Endothelial cell of umbilical vein (primary cell): Measurements from ENCODE around the gene SNPH. TPM values are rescaled to one million over a fixed set of nuclear protein-coding genes. Genes with fewer than 3 reads are reported as not detected.
A peak's percentile ranks its signal among the peaks of the same experiment; 100 is the strongest.

ENCODE experiments used
- BruUV-seq: library from RNA; stranded (reverse); fragments of 400-500 nt; replicated peaks from 2 replicates; lab custom pipeline; 2021; lab: Mats Ljungman, UMichigan
- CTCF ChIA-PET: fragments of 300-600, 350-600 bp; sonication (Branson Sonifier 250); formaldehyde crosslinking; loops from one replicate; lab custom pipeline; 2021; ENCODE audit warnings: antibody characterized with exemption, inconsistent platforms; lab: Charles Lee
- POLR2A ChIA-PET: fragments of 300-600, 350-600 bp; sonication (Branson Sonifier 250); formaldehyde crosslinking; loops from one replicate; lab custom pipeline; 2021; ENCODE audit warnings: antibody characterized with exemption, inconsistent platforms; lab: Charles Lee
- DNase-seq: peaks from one replicate; pipeline ENCODE4 v3.0.0-alpha.2; 2011; ENCODE audit warnings: low read depth, low spot score
- FAIRE-seq: peaks from 2 replicates; lab custom pipeline; 2011; peaks lifted over from hg19 to GRCh38; lab: Jason Lieb, UNC
- H2AFZ ChIP-seq: 2 replicates; pipeline ENCODE4 v1.6.0; 2012; ENCODE audit warnings: low read depth, low read length, control low read depth, inconsistent platforms
- H3K27ac ChIP-seq: 2 replicates; pipeline ENCODE4 v1.5.1; 2011; ENCODE audit warnings: low read depth, mild to moderate bottlenecking, control low read depth, low read length, moderate library complexity; ENCODE audit not compliant: insufficient read depth
- H3K27me3 ChIP-seq, 2 experiments: 2 replicates each; pipeline versions ENCODE4 v1.6.0 to v1.6.1; 2011; ENCODE audit warnings: low read length in 2 of 2, mixed read lengths in 1 of 2; ENCODE audit not compliant: control insufficient read depth in 2 of 2, insufficient read depth in 2 of 2
- H3K36me3 ChIP-seq, 2 experiments: 2 replicates in 1 of 2; 3 replicates in 1 of 2; pipeline ENCODE4 v1.5.1; 2011; ENCODE audit warnings: low read length in 2 of 2, mild to moderate bottlenecking in 1 of 2, moderate library complexity in 1 of 2; ENCODE audit not compliant: control insufficient read depth in 2 of 2, insufficient read depth in 2 of 2; ENCODE audit errors: extremely low read depth in 1 of 2
- H3K4me1 ChIP-seq: 3 replicates; pipeline ENCODE4 v1.5.1; 2011; ENCODE audit warnings: mild to moderate bottlenecking, low read length; ENCODE audit not compliant: control insufficient read depth, insufficient read depth; ENCODE audit errors: extremely low read depth
- H3K4me2 ChIP-seq: 2 replicates; pipeline ENCODE4 v1.6.1; 2011; ENCODE audit warnings: low read length, control low read depth, mixed read lengths; ENCODE audit not compliant: insufficient read depth
- H3K4me3 ChIP-seq, 3 experiments: fragments of 200-600 bp in 1 of 3; sonication (generic), shearing (Covaris generic) in 1 of 3; replicated peaks in 1 of 3; 2 replicates each; pipeline ENCODE4 v1.5.1; 2011 to 2016; ENCODE audit warnings: control low read depth in 3 of 3, low read length in 3 of 3, mild to moderate bottlenecking in 2 of 3, inconsistent platforms in 1 of 3, low read depth in 1 of 3, moderate library complexity in 1 of 3; ENCODE audit not compliant: insufficient read depth in 1 of 3
- H3K79me2 ChIP-seq: 2 replicates; pipeline ENCODE4 v1.6.0; 2012; ENCODE audit warnings: low read length, inconsistent platforms; ENCODE audit not compliant: control insufficient read depth, insufficient read depth
- H3K9ac ChIP-seq: replicated peaks from 2 replicates; pipeline ENCODE3; 2011; ENCODE audit warnings: low read length, control low read depth; ENCODE audit not compliant: insufficient read depth; ENCODE audit errors: extremely low read depth
- H3K9me1 ChIP-seq: replicated peaks from 3 replicates; pipeline ENCODE4 v1.6.0; 2011; ENCODE audit warnings: mild to moderate bottlenecking, low read length; ENCODE audit not compliant: control insufficient read depth, insufficient read depth; ENCODE audit errors: extremely low read depth
- H3K9me3 ChIP-seq: replicated peaks from 2 replicates; pipeline ENCODE4 v1.5.1; 2012; ENCODE audit warnings: low read length, inconsistent platforms; ENCODE audit not compliant: control insufficient read depth, insufficient read depth
- H4K20me1 ChIP-seq: replicated peaks from 2 replicates; pipeline ENCODE3; 2011; ENCODE audit warnings: mild to moderate bottlenecking, low read length; ENCODE audit not compliant: control insufficient read depth, insufficient read depth; ENCODE audit errors: extremely low read depth
- EZH2 ChIP-seq: IDR thresholded peaks from 2 replicates; pipeline ENCODE4 v1.6.1; 2012; ENCODE audit warnings: borderline replicate concordance, low read depth, mild to moderate bottlenecking, moderate library complexity, low read length, inconsistent platforms; ENCODE audit not compliant: severe bottlenecking
- FOS ChIP-seq: IDR thresholded peaks from 2 replicates; pipeline ENCODE4 v1.6.1; 2011; ENCODE audit warnings: mild to moderate bottlenecking, low read length, moderate library complexity, borderline replicate concordance; ENCODE audit not compliant: insufficient read depth
- GATA2 ChIP-seq: IDR thresholded peaks from 2 replicates; pipeline ENCODE4 v1.7.0; 2011; ENCODE audit warnings: low read depth, mild to moderate bottlenecking, moderate library complexity, mixed read lengths, low read length; ENCODE audit not compliant: insufficient read length, insufficient read depth
- JUN ChIP-seq: IDR thresholded peaks from 2 replicates; pipeline ENCODE4 v1.6.1; 2011; ENCODE audit warnings: borderline replicate concordance, low read depth; ENCODE audit not compliant: insufficient read length, insufficient read depth
- MYC ChIP-seq: IDR thresholded peaks from one replicate; pipeline ENCODE4 v1.6.1; 2011; ENCODE audit warnings: mild to moderate bottlenecking, low read depth, low read length
- POLR2A ChIP-seq: IDR thresholded peaks from 2 replicates; pipeline ENCODE4 v1.6.1; 2012; ENCODE audit warnings: low read depth, mild to moderate bottlenecking, control low read depth, low read length
- POLR2AphosphoS5 ChIP-seq: IDR thresholded peaks from 2 replicates; pipeline ENCODE4 v1.6.1; 2012; ENCODE audit warnings: low read depth, mild to moderate bottlenecking, control low read depth, low read length, moderate library complexity; ENCODE audit not compliant: insufficient read depth
- dilution Hi-C: fragments of 300-500 bp; cut with MboI; formaldehyde crosslinking; loops from one replicate; pipeline ENCODE4 v1.15.0; 2019; ENCODE audit warnings: low sequenced_read_pairs; ENCODE audit not compliant: extremely low pct_ligation_motif_present
- intact Hi-C: fragments of 100-400 bp; cut with micrococcal nuclease; formaldehyde crosslinking; loops from one replicate; pipeline ENCODE4 v1.10.0; 2022
- polyA plus RNA-seq, 4 experiments: library from polyadenylated mRNA; depleted of rRNA in 3 of 4; stranded (reverse) in 3 of 4; unstranded in 1 of 4; fragments of >200 nt; gene quantifications; 2 replicates each; pipeline versions ENCODE4 v1.2.1 to v1.2.3, GENCODE V29; 2011 to 2012; ENCODE audit warnings: missing spikeins in 1 of 4
- total RNA-seq: library from RNA; stranded (reverse); gene quantifications from 2 replicates; pipeline ENCODE4 v1.2.3, GENCODE V29; 2021
- TF ChIP-seq, protein P1 (sequence below), 2 donors: IDR thresholded peaks; 1 replicate in 1 of 2; 2 replicates in 1 of 2; pipeline ENCODE4 v1.5.1; 2011; ENCODE audit warnings: low read length in 2 of 2, mild to moderate bottlenecking in 2 of 2, moderate library complexity in 2 of 2, control low read depth in 1 of 2, inconsistent platforms in 1 of 2, low read depth in 1 of 2; ENCODE audit not compliant: insufficient read depth in 1 of 2; ENCODE audit errors: extremely low read depth in 1 of 2
- TF ChIP-seq, protein P2 (sequence below): IDR thresholded peaks from 2 replicates; pipeline ENCODE4 v1.6.1; 2011; ENCODE audit not compliant: insufficient read depth, insufficient read length

The SNPH gene
- total and polyA plus RNA-seq, 2 donors (not counting 3 experiments of a cell fraction or from before 2014, with no cell fraction given): 2.3 to 5.5 TPM

DNA sequence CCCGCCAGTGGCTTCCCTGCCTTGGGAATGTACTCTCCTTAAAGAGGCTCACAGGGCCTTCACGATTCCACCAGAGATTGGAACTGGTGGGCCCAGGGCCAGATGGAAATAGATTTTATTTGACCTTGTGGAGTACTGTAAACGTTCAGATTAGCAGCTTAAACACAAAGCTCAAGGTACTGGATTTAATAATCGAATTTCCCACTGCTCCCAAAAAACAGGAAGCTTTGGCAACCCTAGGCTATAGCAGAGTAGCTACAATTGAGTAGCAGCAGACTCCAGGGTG is 55.5 kb downstream of the SNPH start:
- H3K79me2 ChIP-seq: peaks cover 7% of the 10 kb centered on the region
- no TSS peak for BruUV-seq
- H3K9ac ChIP-seq: no peak overlapping the region
- intact Hi-C loops (loop anchor here (5.0 kb wide), 1 partner anchor 94 kb away; the partner anchor contains the start of gene RAD21L1), dilution Hi-C loops (loop anchor here (25.0 kb wide), 1 partner anchor 116 kb away; no protein-coding TSS in a partner anchor)
- no peaks in the 10 kb centered on the region for H3K9me3 ChIP-seq
- peak overlapping the region; percentile 99 for H3K27ac ChIP-seq
- TF ChIP-seq EZH2 (no peak), MYC (no peak), FOS (no peak), JUN (no peak), GATA2 (no peak), POLR2A (no peak), POLR2AphosphoS5 (no peak)
- TF ChIP-seq, protein P1, sequence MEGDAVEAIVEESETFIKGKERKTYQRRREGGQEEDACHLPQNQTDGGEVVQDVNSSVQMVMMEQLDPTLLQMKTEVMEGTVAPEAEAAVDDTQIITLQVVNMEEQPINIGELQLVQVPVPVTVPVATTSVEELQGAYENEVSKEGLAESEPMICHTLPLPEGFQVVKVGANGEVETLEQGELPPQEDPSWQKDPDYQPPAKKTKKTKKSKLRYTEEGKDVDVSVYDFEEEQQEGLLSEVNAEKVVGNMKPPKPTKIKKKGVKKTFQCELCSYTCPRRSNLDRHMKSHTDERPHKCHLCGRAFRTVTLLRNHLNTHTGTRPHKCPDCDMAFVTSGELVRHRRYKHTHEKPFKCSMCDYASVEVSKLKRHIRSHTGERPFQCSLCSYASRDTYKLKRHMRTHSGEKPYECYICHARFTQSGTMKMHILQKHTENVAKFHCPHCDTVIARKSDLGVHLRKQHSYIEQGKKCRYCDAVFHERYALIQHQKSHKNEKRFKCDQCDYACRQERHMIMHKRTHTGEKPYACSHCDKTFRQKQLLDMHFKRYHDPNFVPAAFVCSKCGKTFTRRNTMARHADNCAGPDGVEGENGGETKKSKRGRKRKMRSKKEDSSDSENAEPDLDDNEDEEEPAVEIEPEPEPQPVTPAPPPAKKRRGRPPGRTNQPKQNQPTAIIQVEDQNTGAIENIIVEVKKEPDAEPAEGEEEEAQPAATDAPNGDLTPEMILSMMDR (IDR thresholded peaks at IDR 0.05; ENCODE audit: extremely low read depth in 1 of 2, insufficient read depth in 1 of 2, low read depth in 1 of 2, low read length in 2 of 2): no peak
- TF ChIP-seq, protein P2, sequence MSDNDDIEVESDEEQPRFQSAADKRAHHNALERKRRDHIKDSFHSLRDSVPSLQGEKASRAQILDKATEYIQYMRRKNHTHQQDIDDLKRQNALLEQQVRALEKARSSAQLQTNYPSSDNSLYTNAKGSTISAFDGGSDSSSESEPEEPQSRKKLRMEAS: no peak
- DNase-seq (no peak), FAIRE-seq (no peak)
- no peak overlapping the region for H3K4me2 ChIP-seq
- H3K9me1 ChIP-seq: no peaks in the 10 kb centered on the region
- H3K4me1 ChIP-seq: peaks cover 40% of the 10 kb centered on the region
- no peak overlapping the region for H3K4me3 ChIP-seq
- H2AFZ ChIP-seq: no peak overlapping the region
- no peaks in the 10 kb centered on the region for H3K27me3 ChIP-seq
- POLR2A ChIA-PET: no interaction called here
- CTCF ChIA-PET: interaction anchor here (0.8 to 2.2 kb wide), 5 partner anchors 9 to 115 kb away, joined by 3 to 21 read pairs (median 7); no protein-coding TSS in a partner anchor
- no peaks in the 10 kb centered on the region for H4K20me1 ChIP-seq
- H3K36me3 ChIP-seq: no peaks in the 10 kb centered on the region
